ENCODE measurements around the gene SNTG2. TPM values are rescaled to one million over a fixed set of nuclear protein-coding genes. Genes with fewer than 3 reads are reported as not detected.

SNTG2 gene
- total and polyA plus RNA-seq, 12 donors = 0.26 to 4.3 (median 0.72) TPM; not detected in 1

DNA sequence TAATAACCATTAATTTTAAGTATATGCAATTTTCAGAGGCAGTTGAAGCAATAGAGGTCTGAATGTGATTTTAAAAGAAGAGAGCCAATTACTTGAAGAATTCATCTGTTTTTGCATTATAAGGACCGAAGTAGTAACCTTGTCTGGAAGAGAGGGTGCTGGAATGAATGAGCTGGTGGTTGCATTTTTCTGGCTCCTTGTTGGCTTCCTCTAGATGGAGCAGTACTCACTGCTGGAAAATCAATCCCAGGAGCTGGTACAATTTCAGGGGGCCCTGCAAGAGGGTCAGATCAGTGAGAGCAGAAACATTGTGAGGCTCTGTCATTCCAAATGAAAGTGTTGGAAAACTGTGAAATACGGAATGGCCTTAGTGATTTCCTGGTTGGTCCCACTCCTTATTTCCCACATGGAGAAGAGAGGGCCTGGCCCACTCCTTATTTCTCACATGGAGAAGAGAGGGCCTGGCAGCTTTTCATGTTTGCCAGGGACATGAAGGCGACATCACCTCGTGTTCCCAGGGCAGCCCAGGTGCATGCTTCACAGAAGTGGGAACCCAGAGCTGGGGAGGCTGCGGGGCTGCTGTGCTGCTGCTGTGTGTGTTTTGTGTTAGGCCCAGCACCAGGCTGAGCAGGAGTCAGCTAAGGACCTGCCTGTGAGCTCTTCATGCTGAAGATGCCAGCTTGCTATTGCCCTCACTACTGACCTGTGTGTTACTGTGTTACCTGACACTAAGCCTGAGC, 197.4 kb downstream of the SNTG2 start:
- Histone ChIP-seq H3K27ac (no peak overlapping the region), H3K4me3 (no peak overlapping the region), H3K4me1 (replicated peaks in 1 of 2) (no peaks in the 10 kb centered on the region), H3K36me3 (replicated peaks in 1 of 2) (no peaks in the 10 kb centered on the region), H3K27me3 (no peaks in the 10 kb centered on the region), H3K9me3 (replicated peaks in 1 of 3) (no peaks in the 10 kb centered on the region)
- no peak for TF ChIP-seq POLR2A (IDR thresholded peaks at IDR 0.05)
- TF ChIP-seq, protein P1, sequence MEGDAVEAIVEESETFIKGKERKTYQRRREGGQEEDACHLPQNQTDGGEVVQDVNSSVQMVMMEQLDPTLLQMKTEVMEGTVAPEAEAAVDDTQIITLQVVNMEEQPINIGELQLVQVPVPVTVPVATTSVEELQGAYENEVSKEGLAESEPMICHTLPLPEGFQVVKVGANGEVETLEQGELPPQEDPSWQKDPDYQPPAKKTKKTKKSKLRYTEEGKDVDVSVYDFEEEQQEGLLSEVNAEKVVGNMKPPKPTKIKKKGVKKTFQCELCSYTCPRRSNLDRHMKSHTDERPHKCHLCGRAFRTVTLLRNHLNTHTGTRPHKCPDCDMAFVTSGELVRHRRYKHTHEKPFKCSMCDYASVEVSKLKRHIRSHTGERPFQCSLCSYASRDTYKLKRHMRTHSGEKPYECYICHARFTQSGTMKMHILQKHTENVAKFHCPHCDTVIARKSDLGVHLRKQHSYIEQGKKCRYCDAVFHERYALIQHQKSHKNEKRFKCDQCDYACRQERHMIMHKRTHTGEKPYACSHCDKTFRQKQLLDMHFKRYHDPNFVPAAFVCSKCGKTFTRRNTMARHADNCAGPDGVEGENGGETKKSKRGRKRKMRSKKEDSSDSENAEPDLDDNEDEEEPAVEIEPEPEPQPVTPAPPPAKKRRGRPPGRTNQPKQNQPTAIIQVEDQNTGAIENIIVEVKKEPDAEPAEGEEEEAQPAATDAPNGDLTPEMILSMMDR (IDR thresholded peaks at IDR 0.05) = no peak
- intact Hi-C loops (cut with DNase I) = no loop called here
- WGBS, 4 donors = 47 to 59% (median 51%) methylated on average over 3 to 5 of the region's 5 CpGs
- DNase-seq = no peak

- WGBS, 4 donors = 63 to 80% (median 65%) methylated on average over 8 to 13 of the region's 13 CpGs
- Histone ChIP-seq H3K27me3 (no peaks in the 10 kb centered on the region), H3K9me3 (replicated peaks in 1 of 3) (no peaks in the 10 kb centered on the region), H3K27ac (no peak overlapping the region), H3K36me3 (replicated peaks in 1 of 2) (no peaks in the 10 kb centered on the region), H3K4me1 (replicated peaks in 1 of 2) (no peaks in the 10 kb centered on the region), H3K4me3 (no peak overlapping the region)
- TF ChIP-seq POLR2A (IDR thresholded peaks at IDR 0.05) = no peak
- TF ChIP-seq, protein P1 (IDR thresholded peaks at IDR 0.05) = no peak
- no peak for DNase-seq
- intact Hi-C loops (cut with DNase I) = no loop called here
These were observed 200.3 kb downstream of the SNTG2 start for GRCh38 chr2:1150724-1151511.

DNA sequence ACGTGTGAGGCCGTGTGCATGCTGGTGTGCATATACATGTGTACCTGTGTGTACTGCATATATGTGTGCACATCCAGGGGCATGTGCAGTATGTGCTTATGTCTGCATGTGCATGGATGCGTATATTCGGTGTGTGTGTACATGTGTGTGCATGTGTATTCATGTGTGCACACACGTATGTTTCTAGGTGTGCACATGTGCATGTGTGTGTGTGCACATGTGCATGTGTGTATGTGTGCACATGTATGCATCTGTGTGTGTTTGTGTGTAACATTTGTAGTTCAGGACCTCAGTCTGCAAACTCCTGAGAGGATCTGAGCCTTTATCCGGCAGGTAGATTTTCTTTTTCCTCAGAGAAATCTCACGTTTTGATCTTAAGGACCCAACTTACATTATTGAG, 201.7 kb downstream of the SNTG2 start:
- no peak for DNase-seq
- Histone ChIP-seq H3K4me1 (replicated peaks in 1 of 2) (no peaks in the 10 kb centered on the region), H3K4me3 (no peak overlapping the region), H3K9me3 (replicated peaks in 1 of 3) (no peaks in the 10 kb centered on the region), H3K27ac (no peak overlapping the region), H3K27me3 (no peaks in the 10 kb centered on the region), H3K36me3 (replicated peaks in 1 of 2) (no peaks in the 10 kb centered on the region)
- WGBS, 4 donors = 73 to 80% (median 76%) methylated on average over 7 of the region's 7 CpGs
- TF ChIP-seq, protein P1 (IDR thresholded peaks at IDR 0.05) = no peak
- TF ChIP-seq POLR2A (IDR thresholded peaks at IDR 0.05) = no peak
- intact Hi-C loops (cut with DNase I) = no loop called here

DNA sequence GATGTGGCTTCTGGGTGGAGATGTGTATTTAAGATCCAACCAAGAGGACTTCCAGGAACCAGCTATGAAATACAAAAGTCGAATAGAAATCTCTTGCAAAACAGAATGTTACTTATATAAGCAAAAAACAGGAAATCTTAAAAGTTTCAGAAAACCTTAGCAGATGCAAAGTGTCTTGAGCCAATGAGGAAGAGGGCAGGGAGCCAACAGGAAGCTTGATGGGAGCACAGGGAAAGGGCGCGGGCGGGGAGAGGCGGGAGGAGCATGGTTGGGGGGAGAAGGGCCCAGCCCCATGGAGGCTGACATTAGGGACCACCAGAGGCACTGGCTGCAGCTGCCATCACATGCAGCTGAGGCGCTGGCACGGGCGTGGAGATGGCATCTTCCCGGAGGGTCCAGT, 203.3 kb downstream of the SNTG2 start:
- Histone ChIP-seq H3K36me3 (replicated peaks in 1 of 2) (no peaks in the 10 kb centered on the region), H3K9me3 (replicated peaks in 1 of 3) (no peaks in the 10 kb centered on the region), H3K27me3 (no peaks in the 10 kb centered on the region), H3K4me1 (replicated peaks in 1 of 2) (no peaks in the 10 kb centered on the region), H3K27ac (no peak overlapping the region), H3K4me3 (no peak overlapping the region)
- 57 to 67% (median 63%) methylated on average over 9 of the region's 9 CpGs for WGBS, 4 donors
- DNase-seq = peak in 2 of 7 donors; percentile 26 to 31
- intact Hi-C loops (cut with DNase I) = no loop called here
- no peak for TF ChIP-seq POLR2A (IDR thresholded peaks at IDR 0.05)
- TF ChIP-seq, protein P1 (IDR thresholded peaks at IDR 0.05) = no peak
